Measurements from ENCODE around the gene PDE11A.

Gene PDE11A

GRCh38 chr2:177640423-177640822 lies 432.2 kb downstream of the PDE11A start:
- H3K4me3 ChIP-seq (ENCODE audit: low read depth, low read length) = no peak overlapping the region
- DNase-seq (ENCODE audit: low read depth, low spot score) = no peak
- in situ Hi-C loops (cut with HindIII; ENCODE audit: low sequenced_read_pairs) = no loop called here
- no peak for TF ChIP-seq CTCF (IDR thresholded peaks at IDR 0.05; ENCODE audit: low read depth, low read length)

GRCh38 chr2:177639262-177639914 lies 433.2 kb downstream of the PDE11A start:
- DNase-seq (ENCODE audit: low read depth, low spot score) = no peak
- TF ChIP-seq CTCF (IDR thresholded peaks at IDR 0.05; ENCODE audit: low read depth, low read length) = no peak
- in situ Hi-C loops (cut with HindIII; ENCODE audit: low sequenced_read_pairs) = no loop called here
- H3K4me3 ChIP-seq (ENCODE audit: low read depth, low read length) = no peak overlapping the region

- DNase-seq (ENCODE audit: low read depth, low spot score) = no peak
- in situ Hi-C loops (cut with HindIII; ENCODE audit: low sequenced_read_pairs) = no loop called here
- no peak overlapping the region for H3K4me3 ChIP-seq (ENCODE audit: low read depth, low read length)
- TF ChIP-seq CTCF (IDR thresholded peaks at IDR 0.05; ENCODE audit: low read depth, low read length) = no peak
Observed at GRCh38 chr2:177638507-177638906, 434.1 kb downstream of the PDE11A start.

GRCh38 chr2:177636672-177637071 lies 435.9 kb downstream of the PDE11A start:
- TF ChIP-seq CTCF (IDR thresholded peaks at IDR 0.05; ENCODE audit: low read depth, low read length) = no peak
- in situ Hi-C loops (cut with HindIII; ENCODE audit: low sequenced_read_pairs) = no loop called here
- no peak overlapping the region for H3K4me3 ChIP-seq (ENCODE audit: low read depth, low read length)
- DNase-seq (ENCODE audit: low read depth, low spot score) = no peak

GRCh38 chr2:177635696-177636095 lies 436.9 kb downstream of the PDE11A start:
- in situ Hi-C loops (cut with HindIII; ENCODE audit: low sequenced_read_pairs) = no loop called here
- no peak for TF ChIP-seq CTCF (IDR thresholded peaks at IDR 0.05; ENCODE audit: low read depth, low read length)
- no peak overlapping the region for H3K4me3 ChIP-seq (ENCODE audit: low read depth, low read length)
- no peak for DNase-seq (ENCODE audit: low read depth, low spot score)

GRCh38 chr2:177633910-177634294 lies 438.7 kb downstream of the PDE11A start:
- in situ Hi-C loops (cut with HindIII; ENCODE audit: low sequenced_read_pairs) = no loop called here
- no peak for DNase-seq (ENCODE audit: low read depth, low spot score)
- no peak for TF ChIP-seq CTCF (IDR thresholded peaks at IDR 0.05; ENCODE audit: low read depth, low read length)
- H3K4me3 ChIP-seq (ENCODE audit: low read depth, low read length) = no peak overlapping the region

Data from astrocyte of the spinal cord (primary cell).